AG04450 (cell line): ENCODE results near the gene SLC47A2. TPM values are rescaled to one million over a fixed set of nuclear protein-coding genes. Genes with fewer than 3 reads are reported as not detected.

ENCODE experiments used
- CTCF ChIA-PET: fragments of 300-600, 350-600 bp; formaldehyde crosslinking; extraction: SDS; loops from one replicate; lab custom pipeline; 2022; ENCODE audit warnings: antibody characterized with exemption, inconsistent platforms; lab: Charles Lee
- POLR2A ChIA-PET: fragments of 350-600 bp; formaldehyde crosslinking; extraction: SDS; loops from one replicate; lab custom pipeline; 2021; ENCODE audit warnings: antibody characterized with exemption, inconsistent platforms; lab: Yijun Ruan, JAX
- DNase-seq: peaks from one replicate; pipeline ENCODE4 v3.0.0-alpha.2; 2011; ENCODE audit warnings: low read depth, low spot score
- H3K27ac ChIP-seq: one replicate; pipeline ENCODE4 v1.5.1; 2012; ENCODE audit warnings: low read depth, low read length, control low read depth
- H3K27me3 ChIP-seq: one replicate; pipeline ENCODE4 v1.6.0; 2012; ENCODE audit warnings: low read length; ENCODE audit not compliant: control insufficient read depth, insufficient read depth
- H3K4me3 ChIP-seq: 2 replicates; pipeline ENCODE4 v1.5.1; 2011; ENCODE audit warnings: mild to moderate bottlenecking, low read depth, low read length, control low read depth
- H3K9me3 ChIP-seq: 2 replicates; pipeline ENCODE4 v1.5.1; 2012; ENCODE audit warnings: low read length; ENCODE audit not compliant: control insufficient read depth, insufficient read depth
- polyA plus RNA-seq: library from polyadenylated mRNA; depleted of rRNA; stranded (reverse); fragments of >200 nt; gene quantifications from 2 replicates; pipeline ENCODE4 v1.2.3, GENCODE V29; 2011
- TF ChIP-seq, protein P1 (sequence below): IDR thresholded peaks from 2 replicates; pipeline ENCODE4 v1.5.1; 2011; ENCODE audit warnings: low read depth, low read length, control low read depth, inconsistent platforms

The SLC47A2 gene
- polyA plus RNA-seq, 1 experiment, result not detected

DNA sequence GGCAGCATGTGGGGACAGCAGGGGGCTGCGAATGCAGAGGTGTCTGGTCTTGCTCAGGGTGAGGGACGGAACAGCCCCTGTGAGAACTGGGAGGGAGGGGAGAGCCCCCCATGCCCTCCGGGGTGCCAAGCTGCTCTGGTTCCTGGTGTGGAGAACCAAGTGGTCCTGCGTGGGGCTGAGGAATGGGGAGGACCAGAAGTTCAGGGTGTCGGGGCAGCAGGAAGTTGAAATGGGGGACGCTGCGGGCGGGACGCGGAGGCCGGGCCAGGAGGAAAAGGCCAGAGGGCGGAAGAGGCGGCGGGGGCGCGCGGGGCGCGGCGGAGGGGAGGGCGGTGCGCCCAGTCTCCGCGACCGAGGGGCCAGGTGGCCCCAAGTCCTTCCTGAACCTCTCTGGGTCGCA, 28.1 kb upstream of the SLC47A2 start:
- DNase-seq, result no peak
- H3K27ac ChIP-seq, result no peak overlapping the region
- TF ChIP-seq, protein P1, sequence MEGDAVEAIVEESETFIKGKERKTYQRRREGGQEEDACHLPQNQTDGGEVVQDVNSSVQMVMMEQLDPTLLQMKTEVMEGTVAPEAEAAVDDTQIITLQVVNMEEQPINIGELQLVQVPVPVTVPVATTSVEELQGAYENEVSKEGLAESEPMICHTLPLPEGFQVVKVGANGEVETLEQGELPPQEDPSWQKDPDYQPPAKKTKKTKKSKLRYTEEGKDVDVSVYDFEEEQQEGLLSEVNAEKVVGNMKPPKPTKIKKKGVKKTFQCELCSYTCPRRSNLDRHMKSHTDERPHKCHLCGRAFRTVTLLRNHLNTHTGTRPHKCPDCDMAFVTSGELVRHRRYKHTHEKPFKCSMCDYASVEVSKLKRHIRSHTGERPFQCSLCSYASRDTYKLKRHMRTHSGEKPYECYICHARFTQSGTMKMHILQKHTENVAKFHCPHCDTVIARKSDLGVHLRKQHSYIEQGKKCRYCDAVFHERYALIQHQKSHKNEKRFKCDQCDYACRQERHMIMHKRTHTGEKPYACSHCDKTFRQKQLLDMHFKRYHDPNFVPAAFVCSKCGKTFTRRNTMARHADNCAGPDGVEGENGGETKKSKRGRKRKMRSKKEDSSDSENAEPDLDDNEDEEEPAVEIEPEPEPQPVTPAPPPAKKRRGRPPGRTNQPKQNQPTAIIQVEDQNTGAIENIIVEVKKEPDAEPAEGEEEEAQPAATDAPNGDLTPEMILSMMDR, result no peak
- CTCF ChIA-PET, result interaction anchor here (0.6 to 2.7 kb wide), 19 partner anchors 9 to 232 kb away, joined by 3 to 22 read pairs (median 4); no protein-coding TSS in a partner anchor
- peak overlapping the region; percentile 35 for H3K4me3 ChIP-seq
- POLR2A ChIA-PET, result interaction anchor here (0.6 to 2.1 kb wide), 2 partner anchors 42 to 96 kb away, joined by 3 to 5 read pairs; partner anchors contain the start of gene ALDH3A2
- H3K27me3 ChIP-seq, result peaks cover 33% of the 10 kb centered on the region
- H3K9me3 ChIP-seq, result no peaks in the 10 kb centered on the region; the same call in 1 of the 2 replicates

DNA sequence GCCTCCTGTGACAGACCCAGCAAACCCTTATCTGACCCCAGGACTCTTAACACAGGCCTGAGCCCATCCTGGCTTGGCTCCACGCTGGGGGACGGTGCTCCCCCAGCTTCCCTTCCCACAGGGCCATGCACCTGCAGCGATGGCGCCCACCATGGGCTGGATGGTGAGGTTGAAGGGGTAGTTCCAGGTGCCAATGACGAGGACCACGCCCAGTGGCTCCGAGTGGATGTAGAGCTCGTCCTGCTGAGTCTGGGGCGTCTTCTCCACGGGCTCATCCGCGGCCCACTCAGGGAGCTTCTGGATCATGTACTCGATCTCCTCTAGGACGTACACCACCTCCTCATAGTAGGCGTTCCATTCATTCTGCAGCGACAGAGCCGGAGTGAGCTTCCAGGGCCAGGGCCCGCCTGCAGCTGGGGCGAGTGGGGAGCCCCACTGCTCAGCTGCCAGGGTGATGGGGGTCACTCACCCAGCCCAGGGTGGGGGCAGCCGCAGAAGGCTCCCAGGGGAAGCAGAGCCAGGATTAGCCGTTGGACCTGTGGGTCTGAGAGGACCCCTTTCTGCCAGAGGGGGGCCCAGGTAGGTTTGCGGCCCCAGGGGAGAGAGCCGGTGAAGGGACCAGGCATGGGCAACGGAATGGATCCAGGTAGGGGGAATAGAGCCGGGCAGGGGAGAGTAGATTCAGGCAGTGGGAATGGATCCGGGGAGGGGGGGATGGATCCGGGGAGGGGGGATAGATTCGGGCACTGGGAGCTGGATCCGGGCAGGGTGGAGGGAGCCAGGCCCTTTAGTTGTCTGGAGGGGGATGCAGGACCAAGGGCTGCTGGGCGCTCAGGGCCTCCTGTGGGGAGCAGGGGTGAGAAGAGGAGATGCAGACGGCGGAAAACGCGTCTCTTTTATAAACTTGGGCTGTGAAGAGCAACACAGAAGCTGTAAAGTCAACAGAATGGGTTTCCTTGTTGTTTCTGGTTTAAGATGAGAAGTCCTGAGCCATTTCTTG, 27.0 kb upstream of the SLC47A2 start:
- Histone ChIP-seq H3K4me3 (no peak overlapping the region), H3K9me3 (no peaks in the 10 kb centered on the region; the same call in 1 of the 2 replicates), H3K27me3 (peaks cover 26% of the 10 kb centered on the region), H3K27ac (no peak overlapping the region)
- TF ChIP-seq, protein P1, result no peak
- POLR2A ChIA-PET, result interaction anchor here (2.1 kb wide), 1 partner anchor 95 kb away, joined by 5 read pairs; the partner anchor contains the start of gene ALDH3A2
- CTCF ChIA-PET, result interaction anchor here (1.7 to 2.7 kb wide), 4 partner anchors 8 to 20 kb away, joined by 8 to 22 read pairs (median 14); no protein-coding TSS in a partner anchor
- no peak for DNase-seq

DNA sequence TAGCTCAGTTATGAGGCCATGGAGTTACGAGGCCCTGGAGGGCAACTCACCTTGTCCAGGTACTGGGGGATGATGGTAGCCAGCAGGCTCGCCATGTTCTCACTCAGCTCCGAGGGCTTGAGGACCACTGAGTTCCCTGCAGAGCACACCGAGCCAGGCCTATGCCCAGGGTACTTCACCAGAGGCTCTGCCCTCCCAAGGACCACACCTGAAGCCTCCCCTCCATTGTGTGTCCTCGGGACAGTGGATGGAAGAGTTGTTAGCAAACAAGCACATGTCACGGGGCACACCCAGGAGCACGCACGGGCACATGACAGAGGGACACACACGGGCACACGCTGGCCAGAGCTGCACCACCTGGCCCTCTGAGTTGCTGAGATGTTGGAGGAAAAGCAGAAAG, 26.1 kb upstream of the SLC47A2 start:
- no peak for DNase-seq
- no peak overlapping the region for H3K27ac ChIP-seq
- POLR2A ChIA-PET, result no interaction called here
- CTCF ChIA-PET, result no interaction called here
- no peaks in the 10 kb centered on the region for H3K9me3 ChIP-seq
- H3K4me3 ChIP-seq, result no peak overlapping the region
- H3K27me3 ChIP-seq, result peaks cover 25% of the 10 kb centered on the region
- TF ChIP-seq, protein P1, result no peak

DNA sequence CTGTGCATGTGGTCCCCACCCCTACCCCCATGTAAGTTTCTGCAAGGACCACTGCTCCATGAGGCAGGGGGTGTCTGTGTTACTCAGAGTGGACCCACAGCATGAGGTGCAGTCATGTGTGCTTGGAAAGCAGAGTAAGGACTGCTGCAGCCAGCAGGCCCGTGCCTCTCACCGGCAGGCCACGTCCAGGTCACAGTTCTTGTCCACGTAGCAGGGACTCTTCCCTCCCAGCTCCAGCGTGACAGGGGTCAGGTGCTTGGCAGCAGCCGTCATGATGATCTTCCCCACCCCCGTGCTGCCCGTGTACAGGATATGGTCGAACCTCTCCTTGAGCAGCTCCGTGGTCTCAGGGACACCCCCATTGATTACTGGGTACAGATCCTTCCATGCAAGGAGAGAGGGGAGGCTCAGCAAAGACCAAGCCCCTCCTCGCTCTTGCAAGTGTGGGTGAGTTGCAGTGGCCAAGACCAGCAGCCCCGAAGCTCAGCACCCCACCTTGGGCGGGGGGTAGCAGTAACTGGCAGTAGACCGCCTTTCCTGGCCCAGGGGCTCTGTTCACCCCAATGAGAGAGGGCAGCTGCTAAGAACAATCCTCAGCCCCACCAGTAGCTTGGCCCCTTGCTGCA, 25.6 kb upstream of the SLC47A2 start:
- DNase-seq, result no peak
- TF ChIP-seq, protein P1, result no peak
- Histone ChIP-seq H3K4me3 (no peak overlapping the region), H3K9me3 (no peaks in the 10 kb centered on the region), H3K27me3 (peaks cover 25% of the 10 kb centered on the region), H3K27ac (no peak overlapping the region)
- ChIA-PET CTCF (no interaction called here), POLR2A (no interaction called here)
